ENCODE data around the gene DLD.
"Not testable (repeated sequence)": the region's sequence is repeated elsewhere in the genome, so short reads cannot be mapped to it uniquely, and the experiment has no call there.

Gene DLD

GRCh38 chr7:107953265-107953923 lies 62.4 kb downstream of the DLD start:
- TF ChIP-seq GATA1 (IDR thresholded peaks at IDR 0.05; ENCODE audit: low read depth, low read length) (no peak), POLR2A (IDR thresholded peaks at IDR 0.05; ENCODE audit: low read length) (no peak)
- DNase-seq: no peak

GRCh38 chr7:107953924-107954303 lies 62.9 kb downstream of the DLD start:
- TF ChIP-seq POLR2A (IDR thresholded peaks at IDR 0.05; ENCODE audit: low read length) (no peak), GATA1 (IDR thresholded peaks at IDR 0.05; ENCODE audit: low read depth, low read length) (no peak)
- DNase-seq: no peak

DNA sequence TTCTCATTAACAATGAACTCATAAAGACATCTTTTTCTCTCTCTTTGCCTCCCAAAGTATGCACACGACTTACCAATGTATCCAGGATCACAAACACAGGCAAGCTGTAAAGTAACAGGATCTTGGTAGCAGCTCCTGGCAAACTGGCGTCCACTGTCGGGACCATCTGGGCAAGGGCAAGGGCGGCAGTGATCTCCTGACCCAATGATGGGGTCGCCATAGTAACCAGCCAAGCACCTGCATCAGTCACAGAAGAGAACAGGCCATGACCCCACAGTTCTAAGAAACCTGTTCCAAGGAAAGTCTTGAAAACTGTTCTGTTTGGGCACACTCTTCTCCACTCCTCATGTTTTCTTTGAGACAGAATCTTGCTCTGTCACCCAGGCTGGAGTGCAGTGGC lies 64.4 kb downstream of the DLD start:
- no peak for DNase-seq

DNA sequence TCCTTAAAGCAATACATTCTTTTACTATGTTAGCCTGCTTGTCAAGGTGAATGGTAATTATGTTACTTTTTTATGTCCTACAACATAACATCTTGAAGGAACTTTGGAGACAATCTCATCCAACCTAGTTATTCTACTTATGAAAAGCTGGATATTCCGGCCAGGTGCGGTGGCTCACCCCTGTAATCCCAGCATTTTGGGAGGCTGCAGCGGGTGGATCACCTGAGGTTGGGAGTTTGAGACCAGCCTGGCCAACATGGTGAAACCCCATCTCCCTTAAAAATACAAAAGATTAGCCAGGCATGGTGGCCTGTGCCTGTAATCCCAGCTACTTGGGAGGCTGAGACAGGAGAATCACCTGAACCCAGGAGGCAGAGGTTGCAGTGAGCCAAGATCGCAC lies 66.0 kb downstream of the DLD start:
- not testable (repeated sequence) for DNase-seq

More for the DNA sequence above, 64.4 kb downstream of the DLD start:
- no peak for TF ChIP-seq POLR2A (IDR thresholded peaks at IDR 0.05; ENCODE audit: low read length)
- TF ChIP-seq GATA1 (IDR thresholded peaks at IDR 0.05; ENCODE audit: low read depth, low read length): no peak

- TF ChIP-seq POLR2A (IDR thresholded peaks at IDR 0.05; ENCODE audit: low read length) (no peak), GATA1 (IDR thresholded peaks at IDR 0.05; ENCODE audit: low read depth, low read length) (no peak)
- DNase-seq: no peak
Observed at GRCh38 chr7:107957436-107957835, 66.5 kb downstream of the DLD start.

- TF ChIP-seq POLR2A (IDR thresholded peaks at IDR 0.05; ENCODE audit: low read length): no peak
- no peak for TF ChIP-seq GATA1 (IDR thresholded peaks at IDR 0.05; ENCODE audit: low read depth, low read length)
- no peak for DNase-seq
Observed at GRCh38 chr7:107958764-107959526, 68.0 kb downstream of the DLD start.

GRCh38 chr7:107959527-107959898 lies 68.5 kb downstream of the DLD start:
- TF ChIP-seq GATA1 (IDR thresholded peaks at IDR 0.05; ENCODE audit: low read depth, low read length) (no peak), POLR2A (IDR thresholded peaks at IDR 0.05; ENCODE audit: low read length) (no peak)
- DNase-seq: no peak

DNA sequence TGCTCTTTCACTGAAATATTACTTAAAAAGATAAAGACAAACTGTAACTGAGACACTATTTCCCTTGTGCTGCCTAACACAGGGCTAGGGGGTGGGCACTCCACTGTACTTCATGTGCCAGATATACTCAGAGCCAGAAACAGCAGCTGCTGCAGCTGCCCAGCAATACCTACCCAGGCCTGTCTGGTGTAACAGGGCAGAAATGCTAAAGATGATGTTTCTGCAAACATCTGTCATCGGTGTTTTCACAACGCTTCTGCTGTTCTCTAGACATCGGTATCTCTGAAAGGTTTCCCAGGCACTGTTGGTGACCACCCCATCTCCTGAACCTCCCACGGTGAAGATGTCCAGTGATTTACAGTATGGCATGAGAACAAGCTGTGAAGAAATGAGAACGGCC lies 69.3 kb downstream of the DLD start:
- no peak for DNase-seq
- TF ChIP-seq GATA1 (IDR thresholded peaks at IDR 0.05; ENCODE audit: low read depth, low read length) (no peak), POLR2A (IDR thresholded peaks at IDR 0.05; ENCODE audit: low read length) (no peak)

- DNase-seq: no peak
- no peak for TF ChIP-seq POLR2A (IDR thresholded peaks at IDR 0.05; ENCODE audit: low read length)
Observed at GRCh38 chr7:107961405-107961804, 70.4 kb downstream of the DLD start.

GRCh38 chr7:107962817-107963216 lies 71.8 kb downstream of the DLD start:
- TF ChIP-seq POLR2A (IDR thresholded peaks at IDR 0.05; ENCODE audit: low read length) (no peak), GATA1 (IDR thresholded peaks at IDR 0.05; ENCODE audit: low read depth, low read length) (no peak)
- DNase-seq: no peak

DNA sequence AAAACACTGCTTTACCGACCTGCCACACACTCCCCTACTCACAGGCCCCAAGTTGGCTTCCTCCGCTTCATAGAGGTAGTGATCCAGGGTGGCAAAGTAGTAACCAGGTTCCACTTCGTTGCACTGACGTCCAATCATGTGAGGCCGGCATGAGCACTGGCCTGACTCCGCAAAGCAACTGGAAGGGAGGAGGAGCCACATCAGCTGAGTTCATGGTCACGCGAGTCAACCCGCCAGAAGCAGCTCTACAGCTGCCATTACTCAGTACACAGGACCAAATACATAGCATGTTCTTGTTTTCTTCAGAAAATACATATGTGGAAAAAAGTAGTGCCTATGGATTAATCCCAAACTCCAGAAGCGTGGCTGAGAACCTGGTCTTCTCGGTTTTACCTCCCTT lies 73.5 kb downstream of the DLD start:
- TF ChIP-seq POLR2A (IDR thresholded peaks at IDR 0.05; ENCODE audit: low read length) (no peak), GATA1 (IDR thresholded peaks at IDR 0.05; ENCODE audit: low read depth, low read length) (no peak)
- DNase-seq: no peak

GRCh38 chr7:107966711-107967110 lies 75.7 kb downstream of the DLD start:
- TF ChIP-seq GATA1 (IDR thresholded peaks at IDR 0.05; ENCODE audit: low read depth, low read length): no peak
- no peak for TF ChIP-seq POLR2A (IDR thresholded peaks at IDR 0.05; ENCODE audit: low read length)
- DNase-seq: no peak

DNA sequence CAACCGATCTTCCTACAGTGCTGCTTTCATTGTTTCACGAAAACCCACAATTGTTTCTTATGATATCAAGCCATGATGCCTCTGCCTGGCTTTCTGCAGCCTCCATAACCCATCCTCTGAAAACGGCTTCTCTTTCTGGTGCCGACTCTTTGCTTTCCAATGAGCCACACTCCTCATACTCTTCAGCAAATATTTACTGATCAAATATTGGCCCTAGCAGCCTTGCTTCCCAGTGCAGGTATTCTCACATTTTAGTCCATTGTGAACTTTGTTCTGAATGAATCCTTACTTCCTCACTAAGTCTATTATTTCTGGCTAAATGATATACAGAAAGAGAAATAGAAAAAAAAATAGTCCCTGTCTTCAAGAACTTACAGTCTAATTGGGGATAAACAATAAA lies 76.4 kb downstream of the DLD start:
- TF ChIP-seq GATA1 (IDR thresholded peaks at IDR 0.05; ENCODE audit: low read depth, low read length): no peak
- no peak for TF ChIP-seq POLR2A (IDR thresholded peaks at IDR 0.05; ENCODE audit: low read length)

DNA sequence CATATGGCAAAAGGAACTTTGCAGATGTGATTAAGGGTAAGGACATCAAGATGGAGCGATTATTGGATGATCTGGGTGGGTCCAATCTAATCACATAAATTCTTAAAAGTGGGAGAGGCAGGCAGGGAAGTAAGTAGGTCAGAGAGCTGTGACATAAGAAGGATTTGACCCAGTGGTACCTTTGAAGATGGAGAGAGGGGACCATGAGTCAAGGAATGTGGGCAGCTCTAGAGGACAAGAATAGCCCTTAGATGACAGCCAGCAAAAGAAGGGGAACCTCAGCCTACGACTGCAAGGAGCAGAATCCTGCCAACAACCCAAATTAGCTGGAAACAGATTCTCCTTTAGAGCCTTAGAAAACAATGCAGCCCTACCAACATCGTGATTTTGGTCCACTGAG lies 77.5 kb downstream of the DLD start:
- TF ChIP-seq POLR2A (IDR thresholded peaks at IDR 0.05; ENCODE audit: low read length) (no peak), GATA1 (IDR thresholded peaks at IDR 0.05; ENCODE audit: low read depth, low read length) (no peak)
- DNase-seq: no peak

More for the DNA sequence above, 76.4 kb downstream of the DLD start:
- no peak for DNase-seq

- DNase-seq: no peak
- no peak for TF ChIP-seq GATA1 (IDR thresholded peaks at IDR 0.05; ENCODE audit: low read depth, low read length)
- TF ChIP-seq POLR2A (IDR thresholded peaks at IDR 0.05; ENCODE audit: low read length): no peak
Observed at GRCh38 chr7:107969856-107970255, 78.9 kb downstream of the DLD start.

Data from erythroblast (primary cell).